UCSD-AML1 (cell line): ENCODE results near the gene CHRNA4.
"Not testable (repeated sequence)": the region's sequence is repeated elsewhere in the genome, so short reads cannot be mapped to it uniquely, and the experiment has no call there.

Source experiments
- DNase-seq: peaks from one replicate; lab custom pipeline; 2025; ENCODE audit not compliant: unreplicated experiment; lab: John Stamatoyannopoulos, UW

Gene CHRNA4

DNA sequence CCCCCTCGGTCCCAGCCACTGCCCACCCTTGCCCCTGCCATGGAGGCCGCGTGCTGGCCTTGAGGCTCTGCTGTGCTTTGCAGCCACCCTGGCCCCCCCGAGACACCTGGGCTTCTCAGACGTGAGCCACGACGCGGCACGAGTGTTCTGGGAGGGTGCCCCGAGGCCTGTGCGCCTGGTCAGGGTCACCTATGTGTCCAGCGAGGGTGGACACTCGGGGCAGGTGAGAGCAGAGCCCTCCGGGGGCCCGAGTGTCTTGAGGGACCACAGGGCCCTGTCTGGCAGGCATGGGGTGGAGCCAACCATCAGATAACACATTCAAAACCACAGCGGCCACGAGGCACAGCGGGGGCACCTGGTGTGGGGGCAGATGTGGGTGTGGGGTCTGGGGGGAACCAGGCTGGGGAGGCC, 49.3 kb downstream of the CHRNA4 start:
- DNase-seq = no peak

- no peak for DNase-seq
Measured at GRCh38 chr20:63311186-63311832, 49.8 kb downstream of the CHRNA4 start.

DNA sequence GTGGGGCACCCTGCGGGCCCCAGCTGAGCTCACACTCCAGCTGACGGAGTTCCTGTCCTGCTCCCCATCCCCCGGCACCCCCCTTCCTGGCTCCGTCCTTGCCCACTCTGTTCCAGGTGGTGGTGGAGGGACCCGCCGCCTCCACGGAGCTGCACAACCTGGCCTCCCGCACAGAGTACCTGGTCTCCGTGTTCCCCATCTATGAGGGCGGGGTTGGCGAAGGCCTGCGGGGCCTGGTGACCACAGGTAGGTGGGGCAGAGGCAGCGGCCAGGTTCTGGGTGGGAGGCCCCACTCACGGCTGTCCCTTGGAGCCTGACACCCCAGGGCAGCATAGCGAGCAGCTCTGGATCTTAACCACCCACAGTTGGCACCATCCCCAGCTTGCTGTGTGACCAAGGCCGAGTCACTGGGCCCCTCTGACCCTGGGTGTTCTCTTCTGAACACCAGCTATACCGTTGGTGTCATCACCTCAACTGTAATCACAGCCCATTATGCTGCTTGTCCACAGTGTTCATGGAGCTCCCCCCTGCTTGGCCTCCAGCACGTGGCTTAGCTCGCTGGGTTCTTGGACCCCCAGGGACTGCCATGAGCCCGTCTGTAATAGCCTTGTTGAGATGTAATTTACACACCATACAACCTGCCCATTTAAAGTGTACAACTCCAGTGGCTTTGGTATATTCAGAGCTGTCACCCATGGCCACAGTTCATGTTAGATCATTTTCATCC, 50.7 kb downstream of the CHRNA4 start:
- DNase-seq = no peak

- DNase-seq = peak; percentile 28
Measured at GRCh38 chr20:63309261-63310071, 51.7 kb downstream of the CHRNA4 start.

DNA sequence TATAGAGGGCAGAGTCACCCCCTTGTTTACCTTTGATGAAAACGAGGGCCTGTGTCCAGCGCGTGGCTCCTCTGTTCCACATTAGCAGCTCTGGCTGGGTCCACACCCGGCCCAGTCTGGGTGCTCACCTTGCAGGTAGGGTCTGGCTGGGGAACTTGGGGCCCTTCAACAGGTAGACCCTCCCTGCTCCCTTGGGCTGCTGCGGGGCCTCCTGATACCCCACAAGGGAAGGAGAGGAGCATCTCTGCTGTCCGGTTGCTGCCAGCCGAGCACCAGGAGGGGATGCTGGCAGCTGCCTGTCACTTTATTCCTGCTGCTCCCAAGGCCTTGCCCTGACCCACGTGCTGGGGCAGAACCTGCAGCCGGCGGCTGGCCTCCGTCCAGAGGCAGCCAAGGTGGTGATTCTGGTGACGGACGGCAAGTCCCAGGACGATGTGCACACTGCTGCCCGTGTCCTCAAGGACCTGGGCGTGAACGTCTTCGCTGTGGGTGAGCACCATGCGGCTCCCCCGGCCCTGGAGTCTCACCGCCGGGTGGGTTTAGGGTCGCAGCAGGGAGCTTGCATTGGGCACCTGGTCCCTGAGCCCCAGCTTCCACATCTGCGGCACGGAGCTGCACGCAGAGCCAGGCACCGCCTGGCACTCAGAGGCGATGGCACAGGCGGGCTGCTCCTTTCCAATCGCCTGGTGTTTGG, 52.8 kb downstream of the CHRNA4 start:
- DNase-seq = no peak

DNA sequence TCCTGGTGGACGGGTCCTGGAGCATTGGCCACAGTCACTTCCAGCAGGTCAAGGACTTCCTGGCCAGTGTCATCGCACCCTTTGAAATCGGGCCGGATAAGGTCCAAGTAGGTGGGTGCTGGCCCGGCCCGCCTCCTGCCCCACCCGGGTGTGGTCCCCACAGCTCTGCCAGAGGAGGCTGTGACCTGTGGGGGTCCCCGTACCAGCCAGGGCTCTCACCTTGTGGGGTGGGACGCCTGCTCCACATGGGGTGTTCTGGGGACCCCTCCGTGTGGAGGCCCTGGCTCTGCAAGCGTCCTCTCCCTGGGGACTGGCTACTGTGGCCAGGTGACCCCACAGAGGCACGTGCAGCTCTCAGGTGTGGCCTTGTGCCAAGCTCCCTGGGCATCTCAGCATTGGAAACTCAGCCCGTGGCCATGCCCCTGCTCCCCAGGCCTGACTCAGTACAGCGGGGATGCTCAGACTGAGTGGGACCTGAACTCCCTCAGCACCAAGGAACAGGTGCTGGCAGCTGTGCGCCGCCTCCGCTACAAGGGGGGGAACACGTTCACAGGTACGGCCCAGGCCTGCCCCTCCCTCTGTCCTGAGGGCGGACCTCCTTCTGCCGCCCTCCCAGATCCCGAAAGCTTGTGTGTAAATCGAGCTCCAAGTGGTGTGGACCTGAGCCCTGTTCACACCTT, 53.5 kb downstream of the CHRNA4 start:
- no peak for DNase-seq

DNA sequence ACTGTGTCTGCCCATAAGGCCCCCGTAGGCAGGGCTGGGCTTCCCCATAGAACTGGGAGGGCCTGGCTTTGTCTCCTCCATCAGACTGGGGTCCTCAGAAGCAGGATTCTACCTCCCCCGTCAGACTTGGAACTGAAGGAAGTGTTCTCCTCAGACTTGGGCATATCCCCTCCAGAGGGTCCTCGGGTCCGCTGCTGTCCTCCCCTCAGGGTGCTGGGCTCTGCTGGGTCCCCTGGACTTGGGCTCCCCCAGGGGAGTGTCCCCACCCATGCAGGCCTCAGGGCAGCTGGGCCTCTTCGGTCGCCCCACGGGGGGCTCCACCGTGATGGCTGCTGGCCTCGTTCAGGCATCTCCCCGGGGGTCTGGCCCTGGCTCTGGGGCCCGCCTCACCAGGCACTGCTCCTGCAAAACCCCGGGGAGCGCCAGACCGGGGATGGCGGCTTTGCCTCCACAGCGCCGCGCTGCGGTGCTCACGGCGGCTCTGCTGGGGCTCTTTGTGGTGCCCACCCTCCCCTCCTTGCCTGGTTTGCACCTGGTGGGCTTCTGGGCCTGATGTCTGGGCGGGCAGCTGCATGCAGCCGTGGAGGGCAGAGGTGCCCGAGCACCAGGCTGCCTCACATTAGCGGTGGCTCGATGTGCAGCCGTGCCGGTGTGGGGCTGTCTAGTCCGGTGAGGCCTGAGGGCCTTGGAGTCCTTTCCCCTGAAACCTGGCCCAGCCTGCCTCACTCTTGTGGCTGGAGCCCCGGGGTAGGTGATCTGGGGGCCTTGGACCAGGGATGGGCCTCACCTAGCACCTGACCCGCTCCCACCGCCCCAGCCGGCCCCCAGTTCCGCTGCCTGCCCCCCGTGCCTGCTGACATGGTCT, 54.2 kb downstream of the CHRNA4 start:
- no peak for DNase-seq

DNA sequence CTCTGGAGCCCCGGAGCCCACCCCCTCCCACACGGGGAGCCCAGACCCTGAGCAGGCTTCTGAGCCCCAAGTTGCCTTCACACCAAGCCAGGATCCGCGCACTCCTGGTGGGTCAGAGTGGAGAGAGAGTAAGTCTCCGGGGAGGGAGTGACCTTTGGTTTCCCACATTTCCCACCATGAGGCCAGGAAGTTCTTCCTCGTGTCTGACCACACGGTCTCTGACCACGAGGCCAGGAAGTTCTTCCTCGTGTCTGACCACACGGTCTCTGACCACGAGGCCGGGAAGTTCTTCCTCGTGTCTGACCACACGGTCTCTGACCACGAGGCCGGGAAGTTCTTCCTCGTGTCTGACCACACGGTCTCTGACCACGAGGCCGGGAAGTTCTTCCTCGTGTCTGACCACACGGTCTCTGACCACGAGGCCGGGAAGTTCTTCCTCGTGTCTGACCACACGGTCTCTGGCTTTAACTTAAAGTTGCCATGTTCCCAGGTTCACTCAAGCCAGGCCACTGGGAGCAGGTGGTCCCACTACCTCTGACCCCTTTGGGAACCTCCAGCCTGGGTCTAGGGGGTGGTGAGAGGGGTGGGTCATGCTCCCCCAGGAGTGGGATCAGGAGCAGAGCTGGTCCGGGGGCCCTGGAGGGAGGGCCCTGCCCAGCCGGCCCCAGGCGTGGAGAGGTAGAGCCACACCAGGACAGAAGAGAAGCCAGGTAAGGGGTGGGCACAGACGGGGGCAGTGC, 55.0 kb downstream of the CHRNA4 start:
- DNase-seq = not testable (repeated sequence)

- DNase-seq = no peak
Measured at GRCh38 chr20:63305393-63305792, 55.8 kb downstream of the CHRNA4 start.

DNA sequence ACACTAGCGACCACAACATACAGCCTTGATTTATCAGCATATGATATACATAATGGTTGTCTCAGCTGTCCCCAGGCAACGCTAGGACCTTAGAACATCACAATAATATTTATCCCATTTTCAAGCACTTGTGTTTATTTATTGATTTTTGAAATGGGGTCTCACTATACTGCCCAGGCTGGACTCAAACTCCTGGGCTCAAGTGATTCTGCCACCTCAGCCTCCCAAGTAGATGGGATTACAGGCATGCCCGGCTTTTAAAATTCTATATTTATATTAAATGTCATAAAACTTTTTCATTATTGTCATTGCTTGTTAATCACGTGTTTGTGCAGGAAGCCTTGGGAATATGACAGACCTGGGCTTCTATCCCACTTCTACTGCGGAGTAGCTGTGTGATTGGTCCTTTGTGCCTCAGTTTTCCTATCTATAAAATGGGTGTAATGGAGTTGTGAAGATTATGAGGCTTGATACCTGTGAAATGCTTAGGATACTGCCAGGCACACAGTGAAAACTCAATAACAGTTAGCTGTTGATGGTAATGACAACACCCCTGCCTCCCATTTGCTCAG, 58.0 kb downstream of the CHRNA4 start:
- no peak for DNase-seq

DNA sequence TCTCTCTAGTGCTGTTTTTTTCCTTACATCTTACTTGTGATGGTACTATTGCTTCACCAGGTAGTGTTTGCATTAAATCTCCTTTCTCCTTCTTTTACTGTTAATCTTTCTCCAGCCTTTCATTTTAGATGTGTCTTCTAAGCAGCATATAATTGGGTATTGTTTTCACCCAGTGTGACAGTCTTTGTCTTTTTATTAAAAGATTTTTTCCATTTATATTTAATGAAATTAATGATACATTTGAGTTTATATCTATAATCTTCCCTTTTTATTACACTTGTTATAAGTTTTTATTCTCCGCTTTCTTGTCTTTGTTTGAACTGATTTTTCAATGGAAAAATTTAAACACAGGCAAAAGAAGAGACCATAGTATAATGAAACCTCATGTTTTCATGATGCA, 59.5 kb downstream of the CHRNA4 start:
- DNase-seq = no peak

DNA sequence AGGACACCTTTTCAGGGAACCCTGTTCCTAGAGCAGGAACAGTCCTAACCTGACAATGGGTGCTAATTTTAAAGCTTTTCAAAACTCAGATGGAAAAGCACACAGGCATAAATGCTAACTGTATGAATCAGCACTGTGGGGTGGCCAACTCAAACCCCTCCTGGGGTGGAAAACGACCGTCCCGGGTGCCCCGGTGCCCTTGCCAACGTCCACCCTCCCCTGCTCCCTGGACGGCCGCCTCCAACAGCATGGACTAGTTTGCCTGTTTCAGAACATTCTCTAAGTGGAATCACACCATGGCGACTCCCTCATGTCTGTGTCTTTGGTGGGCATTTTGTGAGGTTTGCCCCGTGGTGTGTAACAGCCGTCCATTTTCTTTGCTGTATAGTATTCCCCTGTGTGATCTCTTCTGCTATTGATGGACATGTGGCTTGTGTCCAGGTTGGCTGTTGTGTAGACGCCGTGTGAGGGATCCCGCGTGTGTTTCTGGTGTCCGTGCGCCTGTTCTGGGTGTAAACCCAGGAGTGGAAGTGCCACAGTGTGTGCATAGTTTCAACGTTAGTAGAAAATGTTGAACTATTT, 62.3 kb downstream of the CHRNA4 start:
- DNase-seq = no peak

GRCh38 chr20:63297796-63298572, 63.2 kb downstream of the CHRNA4 start:
- DNase-seq = no peak

GRCh38 chr20:63297371-63297781, 63.8 kb downstream of the CHRNA4 start:
- DNase-seq = no peak

- DNase-seq = no peak
Measured at GRCh38 chr20:63296531-63297299, 64.4 kb downstream of the CHRNA4 start.

- DNase-seq = no peak
Measured at GRCh38 chr20:63295846-63296245, 65.3 kb downstream of the CHRNA4 start.

DNA sequence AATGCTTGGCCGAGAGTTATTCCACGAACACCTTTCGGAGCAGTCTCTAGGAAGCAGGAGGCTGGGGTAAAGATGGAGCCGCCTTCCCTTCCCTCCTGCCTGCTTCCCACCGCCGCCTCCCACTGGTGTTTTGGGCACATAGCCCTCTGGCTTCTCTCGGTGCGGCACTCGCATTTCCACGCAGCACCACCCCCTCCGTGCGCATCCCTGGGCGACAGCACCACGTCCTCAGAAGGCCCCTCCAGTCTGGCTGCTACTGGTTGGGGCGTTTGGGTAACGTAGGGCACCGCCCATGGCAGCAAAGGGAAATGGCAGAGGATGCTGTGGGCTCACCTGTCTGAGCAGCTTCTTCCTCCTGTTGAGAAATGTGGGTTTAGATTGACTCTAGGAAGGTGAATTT, 65.7 kb downstream of the CHRNA4 start:
- DNase-seq = no peak
